Inferior parietal cortex (tissue), 1 donor: Measurements from ENCODE around the gene RECK.
"Not testable (repeated sequence)": the region's sequence is repeated elsewhere in the genome, so short reads cannot be mapped to it uniquely, and the experiment has no call there.

ENCODE experiments used
- DNase-seq: peaks from one replicate; pipeline ENCODE4 v3.0.0-alpha.2; 2016; ENCODE audit errors: extremely low spot score

RECK gene, protein sequence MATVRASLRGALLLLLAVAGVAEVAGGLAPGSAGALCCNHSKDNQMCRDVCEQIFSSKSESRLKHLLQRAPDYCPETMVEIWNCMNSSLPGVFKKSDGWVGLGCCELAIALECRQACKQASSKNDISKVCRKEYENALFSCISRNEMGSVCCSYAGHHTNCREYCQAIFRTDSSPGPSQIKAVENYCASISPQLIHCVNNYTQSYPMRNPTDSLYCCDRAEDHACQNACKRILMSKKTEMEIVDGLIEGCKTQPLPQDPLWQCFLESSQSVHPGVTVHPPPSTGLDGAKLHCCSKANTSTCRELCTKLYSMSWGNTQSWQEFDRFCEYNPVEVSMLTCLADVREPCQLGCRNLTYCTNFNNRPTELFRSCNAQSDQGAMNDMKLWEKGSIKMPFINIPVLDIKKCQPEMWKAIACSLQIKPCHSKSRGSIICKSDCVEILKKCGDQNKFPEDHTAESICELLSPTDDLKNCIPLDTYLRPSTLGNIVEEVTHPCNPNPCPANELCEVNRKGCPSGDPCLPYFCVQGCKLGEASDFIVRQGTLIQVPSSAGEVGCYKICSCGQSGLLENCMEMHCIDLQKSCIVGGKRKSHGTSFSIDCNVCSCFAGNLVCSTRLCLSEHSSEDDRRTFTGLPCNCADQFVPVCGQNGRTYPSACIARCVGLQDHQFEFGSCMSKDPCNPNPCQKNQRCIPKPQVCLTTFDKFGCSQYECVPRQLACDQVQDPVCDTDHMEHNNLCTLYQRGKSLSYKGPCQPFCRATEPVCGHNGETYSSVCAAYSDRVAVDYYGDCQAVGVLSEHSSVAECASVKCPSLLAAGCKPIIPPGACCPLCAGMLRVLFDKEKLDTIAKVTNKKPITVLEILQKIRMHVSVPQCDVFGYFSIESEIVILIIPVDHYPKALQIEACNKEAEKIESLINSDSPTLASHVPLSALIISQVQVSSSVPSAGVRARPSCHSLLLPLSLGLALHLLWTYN

GRCh38 chr9:36036780-36037548 is at the start of gene RECK:
RECK (plus strand) TSS chr9:36036913; CDS start chr9:36036999, 86 bp downstream.
- peak; percentile 74 for DNase-seq

GRCh38 chr9:35990155-35990554 is 46.6 kb upstream of the RECK start:
- no peak for DNase-seq

- DNase-seq: not testable (repeated sequence)
Measured at GRCh38 chr9:35993136-35993535, 43.6 kb upstream of the RECK start.

DNA sequence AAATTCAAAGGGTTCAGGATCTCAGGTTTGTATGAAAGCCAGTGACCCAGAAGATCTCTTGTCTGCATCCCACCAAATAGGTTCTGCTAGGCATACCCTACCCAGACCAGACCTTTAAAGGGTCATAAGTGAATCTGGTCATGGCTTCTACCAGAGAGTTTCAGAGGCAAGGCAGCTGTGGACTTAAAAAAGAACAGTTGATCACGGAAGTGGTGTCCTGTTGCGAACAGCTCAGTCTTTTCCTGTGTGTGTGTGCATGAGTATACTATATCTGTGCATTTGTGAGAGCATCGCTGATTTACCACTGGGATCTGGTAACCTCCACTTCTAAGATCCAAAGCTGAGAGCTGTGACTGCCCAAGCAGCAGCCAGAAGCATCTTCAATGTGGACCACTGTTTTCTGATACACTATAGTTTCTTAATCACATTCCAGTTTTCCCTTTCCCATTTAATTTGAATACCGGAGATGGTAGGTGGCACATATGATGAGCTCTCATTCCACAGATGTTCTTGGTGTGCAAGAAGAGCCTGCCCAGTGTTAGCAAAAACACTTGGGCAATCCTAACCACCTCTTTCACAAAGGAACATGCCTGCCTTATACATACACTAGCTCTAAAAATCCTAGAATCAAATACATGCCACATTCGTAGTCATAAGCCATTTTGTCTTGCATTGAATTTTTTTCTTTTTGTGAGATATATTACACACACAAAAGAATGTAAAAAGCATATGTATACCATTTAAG is 42.6 kb upstream of the RECK start:
- no peak for DNase-seq

GRCh38 chr9:35994959-35995358 is 41.8 kb upstream of the RECK start:
- DNase-seq: no peak

- DNase-seq: no peak
Measured at GRCh38 chr9:35996358-35996970, 40.2 kb upstream of the RECK start.

GRCh38 chr9:35997016-35997415 is 39.7 kb upstream of the RECK start:
- DNase-seq: not testable (repeated sequence)

GRCh38 chr9:35998333-35998732 is 38.4 kb upstream of the RECK start:
- DNase-seq: no peak

GRCh38 chr9:36005891-36006290 is 30.8 kb upstream of the RECK start:
- no peak for DNase-seq

DNA sequence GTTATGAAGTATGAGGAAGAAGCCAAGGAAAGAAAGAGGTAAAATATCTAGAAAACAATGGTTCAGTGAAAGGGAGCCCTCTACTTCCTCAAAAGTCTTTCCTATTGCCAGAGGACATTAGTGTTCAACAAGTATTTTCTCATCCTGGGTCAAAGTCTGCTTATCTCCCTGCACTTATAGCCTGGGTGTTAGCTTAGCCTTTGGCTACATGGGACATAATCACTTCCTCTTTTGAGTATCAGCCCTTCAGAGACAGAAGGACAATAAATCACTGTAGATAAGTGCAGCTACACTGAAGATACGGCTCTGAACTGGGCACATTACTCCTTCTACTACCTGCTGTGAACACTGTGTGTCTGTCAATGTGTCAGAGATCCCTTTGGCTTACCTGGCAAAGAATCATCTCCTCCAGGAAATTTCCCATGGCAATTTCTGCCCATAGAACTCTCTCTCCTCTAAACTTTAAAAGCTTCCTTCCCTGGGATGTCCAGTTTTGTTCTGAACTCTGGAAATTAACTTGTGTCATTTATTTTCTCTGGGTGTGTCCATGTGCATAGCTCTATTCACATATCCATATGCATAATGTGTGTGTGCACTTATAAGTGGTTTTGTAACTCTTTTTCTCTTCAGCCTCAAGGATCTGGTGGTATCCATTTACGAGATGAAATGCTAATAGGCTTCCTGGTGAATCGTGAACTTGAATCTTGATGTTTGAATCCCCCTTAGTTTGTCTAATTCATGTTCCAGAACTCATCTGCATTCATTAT is 30.0 kb upstream of the RECK start:
- no peak for DNase-seq

DNA sequence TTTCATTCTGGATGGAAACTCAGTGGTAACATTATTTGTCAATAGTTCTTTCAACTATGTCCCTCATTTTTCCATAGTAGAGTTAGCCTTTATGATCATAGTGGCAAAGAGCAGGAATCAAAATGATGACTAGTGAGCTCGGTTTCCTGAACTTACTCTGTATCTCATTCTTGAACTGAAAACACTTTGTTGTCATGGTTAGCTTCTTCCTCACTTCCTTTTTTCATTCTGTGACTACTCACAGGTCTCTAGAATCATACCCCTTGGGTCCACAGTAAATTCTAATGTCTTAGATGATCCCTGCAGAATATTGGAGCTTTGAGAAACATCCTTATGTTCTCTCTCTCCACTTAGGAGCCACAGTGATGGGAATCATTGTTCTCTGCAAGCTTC is 29.4 kb upstream of the RECK start:
- DNase-seq: no peak

- DNase-seq: no peak
Measured at GRCh38 chr9:36007852-36008251, 28.9 kb upstream of the RECK start.

- peak; percentile 68 for DNase-seq
Measured at GRCh38 chr9:36008774-36009300, 27.9 kb upstream of the RECK start.

DNA sequence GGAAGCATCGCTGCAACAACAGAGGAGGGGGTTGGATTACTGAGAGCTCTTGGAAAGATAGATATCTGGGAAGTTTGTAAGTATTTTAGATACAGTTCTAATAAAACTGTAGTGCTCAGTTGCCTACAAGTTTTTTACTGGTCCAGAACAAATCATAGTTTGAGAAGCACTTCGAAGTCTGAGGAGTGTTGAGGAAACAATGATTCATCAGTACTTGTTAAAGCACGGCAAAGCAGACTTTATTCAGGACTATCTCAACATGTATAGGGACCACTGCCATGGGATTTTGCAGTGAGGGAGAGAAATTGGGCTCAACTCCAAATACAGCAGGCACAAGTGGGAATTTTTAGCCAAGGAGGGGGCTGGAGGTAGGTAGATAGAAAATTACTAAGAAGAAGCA is 25.3 kb upstream of the RECK start:
- DNase-seq: no peak

DNA sequence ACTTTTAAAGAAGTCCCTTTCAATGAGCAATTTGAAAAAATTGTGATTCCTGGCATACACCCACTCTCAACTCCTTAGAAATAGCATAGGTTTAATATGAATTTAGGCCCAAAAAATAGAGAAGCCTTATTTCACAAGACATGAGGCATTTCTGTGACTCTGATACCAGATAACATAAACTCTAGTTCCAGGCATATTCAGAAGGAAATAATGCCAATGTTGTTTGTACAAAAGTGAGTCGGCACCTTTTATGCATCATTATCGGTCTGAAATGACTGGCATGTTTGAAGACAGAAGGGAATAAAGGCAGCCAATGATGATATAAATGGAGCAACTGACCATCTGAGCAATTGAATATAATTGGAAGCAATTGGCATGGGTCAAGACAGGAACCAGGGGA is 19.4 kb upstream of the RECK start:
- no peak for DNase-seq

- DNase-seq: no peak
Measured at GRCh38 chr9:36018129-36018528, 18.6 kb upstream of the RECK start.

GRCh38 chr9:36018891-36019720 is 17.6 kb upstream of the RECK start:
- no peak for DNase-seq

GRCh38 chr9:36021968-36022367 is 14.7 kb upstream of the RECK start:
- DNase-seq: no peak
